ENCODE data around the gene OPA3.

The OPA3 gene

DNA sequence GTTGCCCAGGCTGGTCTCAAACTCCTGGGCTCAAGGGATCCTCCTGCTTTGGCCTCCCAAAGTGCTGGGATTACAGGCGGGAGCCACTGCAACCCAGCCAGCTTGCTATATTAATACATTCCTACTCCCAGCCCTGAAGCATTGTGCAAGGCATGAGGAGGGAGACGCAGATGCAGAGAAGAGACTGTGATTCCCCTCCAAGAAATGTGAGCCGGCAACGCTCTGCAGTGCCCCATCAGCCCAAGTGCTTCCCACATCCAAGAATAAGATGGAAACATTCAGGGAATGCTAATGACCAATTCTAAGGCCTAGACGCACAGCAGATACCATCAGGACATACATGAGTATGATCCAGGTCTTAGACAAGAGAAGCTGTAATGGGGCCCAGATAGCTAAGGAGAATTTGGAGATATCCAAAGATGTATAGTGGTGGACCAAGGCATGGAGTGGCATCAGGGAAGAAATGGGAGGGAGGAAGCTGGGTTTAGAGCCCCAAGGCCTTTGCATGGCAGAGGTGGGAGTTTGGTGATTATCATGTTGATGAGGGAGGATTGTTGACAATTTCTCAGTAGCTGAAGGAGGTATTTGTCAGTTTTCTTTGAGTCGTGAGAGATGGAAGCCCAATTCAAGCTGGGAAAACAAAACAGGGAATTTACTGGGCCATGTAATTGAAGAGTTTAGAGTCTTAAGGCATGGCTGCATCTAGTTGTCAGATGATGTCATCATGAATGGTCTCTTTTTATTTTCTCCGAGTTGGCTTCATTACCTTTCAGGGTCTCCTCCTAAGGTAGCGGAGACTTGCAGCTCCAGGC, 83.5 kb downstream of the OPA3 start:
- no peak for DNase-seq

- DNase-seq = peak; percentile 60 to 61
These were observed 85.1 kb downstream of the OPA3 start for GRCh38 chr19:45499196-45500180.

DNA sequence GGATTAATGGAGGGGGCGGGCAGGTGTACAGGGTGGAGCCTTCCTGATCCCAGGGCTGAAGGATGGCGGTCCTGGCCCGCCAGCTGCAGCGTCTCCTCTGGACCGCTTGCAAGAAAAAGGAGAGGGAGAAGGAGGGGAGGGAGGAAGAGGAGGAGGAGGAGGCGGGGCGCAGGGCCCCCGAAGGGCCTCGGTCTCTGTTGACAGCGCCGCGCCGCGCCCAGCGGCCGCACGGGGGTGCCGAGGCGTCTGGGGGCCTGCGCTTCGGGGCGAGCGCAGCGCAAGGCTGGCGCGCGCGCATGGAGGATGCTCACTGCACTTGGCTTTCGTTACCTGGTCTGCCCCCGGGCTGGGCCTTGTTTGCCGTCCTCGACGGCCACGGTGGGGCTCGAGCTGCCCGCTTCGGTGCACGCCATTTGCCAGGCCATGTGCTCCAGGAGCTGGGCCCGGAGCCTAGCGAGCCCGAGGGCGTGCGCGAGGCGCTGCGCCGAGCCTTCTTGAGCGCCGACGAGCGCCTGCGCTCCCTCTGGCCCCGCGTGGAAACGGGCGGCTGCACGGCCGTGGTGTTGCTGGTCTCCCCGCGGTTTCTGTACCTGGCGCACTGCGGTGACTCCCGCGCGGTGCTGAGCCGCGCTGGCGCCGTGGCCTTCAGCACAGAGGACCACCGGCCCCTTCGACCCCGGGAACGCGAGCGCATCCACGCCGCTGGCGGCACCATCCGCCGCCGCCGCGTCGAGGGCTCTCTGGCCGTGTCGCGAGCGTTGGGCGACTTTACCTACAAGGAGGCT, 86.0 kb downstream of the OPA3 start, which contains the start of gene PPM1N:
Gene PPM1N, plus strand, starts transcription at position 33 of the 785 bp plus-strand sequence. Its CDS starts 30 bp downstream, at position 63.
- DNase-seq = peak; percentile 45 to 56

DNA sequence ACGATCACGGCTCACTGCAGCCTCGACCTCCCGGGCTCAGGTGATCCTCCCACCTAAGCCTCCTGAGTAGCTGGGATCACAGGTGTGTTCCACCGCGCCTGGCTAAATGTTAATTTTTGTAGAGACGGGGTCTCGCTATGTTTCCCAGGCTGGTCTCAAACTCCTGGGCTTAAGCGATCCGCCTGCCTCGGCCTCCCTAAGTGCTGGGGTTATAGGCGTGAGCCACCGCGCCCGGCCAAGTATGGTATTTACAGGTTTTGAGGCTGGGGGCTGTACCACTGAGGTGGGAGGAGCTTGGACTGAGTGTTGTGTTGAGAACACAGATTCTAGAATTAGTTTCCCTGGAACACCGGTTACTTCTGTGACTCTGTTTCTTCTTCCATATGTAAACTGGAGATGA, 86.8 kb downstream of the OPA3 start:
- DNase-seq = no peak

GRCh38 chr19:45496349-45496953, 88.2 kb downstream of the OPA3 start:
- no peak for DNase-seq

DNA sequence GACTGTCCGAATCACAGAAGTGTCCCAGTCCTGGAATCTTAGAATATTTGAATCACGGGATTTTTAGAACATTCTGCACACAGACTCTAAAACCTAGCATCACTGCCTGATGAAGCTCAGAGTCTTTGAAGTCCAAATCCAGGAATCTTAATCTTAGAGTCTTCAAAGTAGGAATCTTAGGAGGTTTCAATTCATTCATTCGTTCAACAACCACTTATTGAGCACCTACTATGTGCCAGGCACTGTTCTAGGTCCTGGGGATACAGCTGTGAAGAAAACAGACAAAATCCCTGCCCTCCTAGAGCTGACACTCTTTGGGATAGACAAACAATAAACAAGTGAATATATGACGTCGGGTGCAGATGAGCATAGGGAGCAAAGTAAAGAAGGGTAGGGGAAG, 89.4 kb downstream of the OPA3 start:
- DNase-seq = no peak

DNA sequence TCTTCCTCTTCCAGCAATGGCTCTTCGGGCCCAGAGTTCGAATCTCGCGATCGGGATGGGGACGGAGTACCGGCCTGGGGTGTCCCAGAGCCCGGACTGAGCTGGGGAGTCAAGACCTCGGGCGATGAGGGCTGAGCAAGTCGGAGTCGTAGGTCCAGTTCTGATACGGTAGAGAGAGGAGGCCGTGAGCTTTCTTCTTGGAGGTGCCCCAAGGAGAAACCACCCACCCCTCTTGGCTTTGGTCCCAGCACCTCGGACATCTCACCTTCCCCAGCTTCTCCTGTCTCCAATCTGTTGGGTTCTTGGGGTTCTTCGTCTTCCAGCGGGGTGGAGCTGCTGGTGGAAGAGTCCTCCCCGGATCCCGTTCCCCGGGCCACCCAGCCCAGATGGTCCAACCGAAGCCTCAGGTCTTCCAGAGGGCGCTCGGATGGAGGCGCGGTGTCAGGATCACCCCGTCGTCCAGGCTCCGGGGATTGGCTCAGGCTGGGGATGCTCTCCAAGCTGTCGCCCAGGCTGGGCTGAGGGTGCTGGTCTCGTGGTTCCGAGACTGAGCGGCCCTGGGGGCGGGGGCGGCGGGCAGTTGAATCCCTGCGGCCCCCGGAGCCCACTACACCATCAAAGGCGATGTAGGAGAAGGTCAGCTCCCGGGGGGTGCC, 90.2 kb downstream of the OPA3 start:
- no peak for DNase-seq

GRCh38 chr19:45492627-45493470, 91.8 kb downstream of the OPA3 start:
- no peak for DNase-seq

DNA sequence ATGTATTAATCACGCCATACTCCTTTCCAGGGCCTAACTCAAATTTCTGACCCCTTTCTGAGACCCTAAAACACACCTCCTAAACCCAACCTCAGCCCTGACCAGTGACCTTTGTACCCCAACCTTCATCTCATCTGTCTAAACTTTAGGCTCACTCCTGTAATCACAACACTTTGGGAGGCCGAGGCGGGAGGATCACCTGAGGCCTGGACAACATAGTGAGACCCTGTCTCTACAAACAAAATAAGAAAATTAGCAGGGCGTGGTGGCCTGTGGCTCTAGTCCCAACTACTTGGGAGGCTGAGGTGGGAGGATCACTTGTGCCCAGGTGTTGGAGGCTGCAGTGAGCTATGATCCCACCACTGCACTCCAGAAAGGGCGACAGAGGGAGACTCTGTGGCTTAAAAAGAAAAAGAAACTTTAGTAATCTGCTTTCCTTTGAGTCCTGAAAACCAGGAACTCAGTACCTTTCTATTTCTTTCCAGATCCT, 92.4 kb downstream of the OPA3 start:
- no peak for DNase-seq

- no peak for DNase-seq
These were observed 95.3 kb downstream of the OPA3 start for GRCh38 chr19:45489216-45489855.

- DNase-seq = no peak
These were observed 95.9 kb downstream of the OPA3 start for GRCh38 chr19:45488708-45489107.

DNA sequence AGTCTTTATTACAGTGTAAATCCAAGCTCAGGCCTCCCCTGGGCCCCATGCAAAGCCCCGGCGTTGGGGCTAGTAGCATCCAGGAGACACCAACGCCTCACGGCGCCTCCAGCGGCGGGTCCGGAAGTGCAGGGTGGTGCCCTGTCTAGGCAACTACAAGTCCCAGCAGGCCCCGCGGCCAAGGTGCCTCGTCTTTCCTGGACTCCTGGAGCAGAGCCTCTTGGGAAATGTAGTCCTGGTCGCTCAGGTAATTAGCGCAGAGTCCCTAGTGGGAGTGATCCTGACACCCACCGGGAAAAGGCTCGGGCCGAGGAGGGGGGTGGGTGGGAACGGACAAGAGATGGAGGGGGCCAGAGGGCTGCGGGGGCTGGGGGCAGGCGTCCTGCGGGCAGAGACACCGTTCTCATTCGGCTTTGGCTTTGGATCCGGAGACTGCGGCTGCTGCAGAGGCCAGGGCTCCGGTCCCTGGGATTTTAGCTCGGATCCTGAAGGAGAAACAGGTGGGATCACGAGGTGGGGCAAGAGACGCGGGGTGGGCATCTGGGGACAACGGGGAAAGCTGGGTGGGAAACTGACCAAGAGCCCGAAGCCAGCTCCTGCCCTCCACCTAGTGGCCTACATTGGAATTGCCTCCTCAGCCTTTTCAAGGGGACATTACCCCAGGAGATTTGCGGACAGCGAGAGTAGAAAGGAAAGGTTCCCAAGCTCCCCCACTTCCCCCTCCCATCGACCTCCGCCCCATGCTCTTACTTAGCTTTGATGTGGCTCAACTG, 99.1 kb downstream of the OPA3 start:
- peak; percentile 97 to 98 for DNase-seq

- DNase-seq = no peak
These were observed 100.2 kb downstream of the OPA3 start for GRCh38 chr19:45484273-45484945.

DNA sequence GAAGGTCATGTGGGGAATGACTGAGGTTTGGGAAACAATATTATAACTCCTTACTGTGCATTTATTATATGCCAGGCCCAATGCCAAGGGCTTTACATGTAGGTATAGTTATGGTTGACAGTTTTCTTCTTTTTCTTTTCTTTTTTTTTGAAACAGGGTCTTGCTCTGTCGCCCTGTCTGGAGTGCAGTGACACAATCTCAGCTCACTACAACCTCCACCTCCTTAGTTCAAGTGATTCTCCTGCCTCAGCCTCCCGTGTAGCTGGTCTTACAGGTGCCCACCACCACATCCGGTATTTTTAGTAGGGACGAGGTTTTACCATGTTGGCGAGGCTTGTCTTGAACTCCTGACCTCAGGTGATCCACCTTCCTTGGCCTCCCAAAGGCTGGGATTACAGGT, 101.6 kb downstream of the OPA3 start:
- DNase-seq = no peak

DNA sequence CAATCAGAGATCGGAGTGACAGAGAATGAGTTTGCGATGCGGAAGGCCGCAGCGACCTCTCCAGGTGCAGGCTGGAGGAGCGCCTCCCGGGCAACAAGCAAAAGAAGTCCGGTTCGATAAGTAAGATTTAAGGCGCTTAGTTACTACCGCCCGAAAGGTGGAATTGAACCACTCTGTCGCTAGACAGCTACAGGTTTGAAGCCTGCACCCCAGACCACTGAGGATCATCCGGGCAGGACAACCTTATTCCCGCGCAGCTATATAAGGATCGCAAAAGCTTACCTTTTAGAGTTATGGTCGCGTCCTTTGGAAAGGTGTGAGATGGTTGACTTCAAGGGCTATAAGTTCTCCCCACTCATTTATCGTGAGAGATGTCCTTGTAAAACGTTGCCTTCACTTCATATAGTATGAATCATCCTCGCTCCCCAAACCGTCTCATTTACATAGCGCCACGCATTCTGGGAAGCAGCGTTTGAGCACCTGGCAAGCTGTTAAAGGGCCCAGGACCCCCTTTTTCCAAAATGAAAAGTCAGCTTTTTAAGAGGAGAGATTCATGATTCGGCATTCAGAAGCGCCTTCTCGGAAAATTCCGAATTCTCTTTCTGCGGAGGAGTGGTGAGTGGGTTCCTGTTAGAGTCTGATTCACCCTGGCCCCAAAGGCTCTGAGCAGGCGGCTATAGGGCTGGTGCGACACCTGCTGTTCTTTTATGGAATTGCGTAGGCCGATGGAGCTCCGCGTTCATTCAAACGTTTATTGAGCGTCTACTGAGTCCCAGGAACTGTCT, 106.0 kb downstream of the OPA3 start:
- DNase-seq = peak; percentile 91 to 92

GRCh38 chr19:45477713-45478453, 106.7 kb downstream of the OPA3 start:
- no peak for DNase-seq
